Mesothelial cell of epicardium (in vitro differentiated cells): ENCODE results near the gene GMPR2. TPM values are rescaled to one million over a fixed set of nuclear protein-coding genes. Genes with fewer than 3 reads are reported as not detected.
"Not testable (repeated sequence)": the region's sequence is repeated elsewhere in the genome, so short reads cannot be mapped to it uniquely, and the experiment has no call there.

Experiments
- DNase-seq, 2 experiments: peaks; one replicate each; pipeline ENCODE4 v3.0.0; 2021; ENCODE audit warnings: low spot score in 2 of 2; ENCODE audit not compliant: unreplicated experiment in 2 of 2
- H3K27ac Mint-ChIP-seq: 2 replicates; pipeline ENCODE4 v1.8.0; 2021; ENCODE audit warnings: mixed read lengths
- H3K27me3 Mint-ChIP-seq: 2 replicates; pipeline ENCODE4 v1.8.0; 2021; ENCODE audit warnings: low read depth, mixed read lengths
- H3K36me3 Mint-ChIP-seq: 2 replicates; pipeline ENCODE4 v1.8.0; 2021; ENCODE audit warnings: mixed read lengths
- H3K4me1 Mint-ChIP-seq: 2 replicates; pipeline ENCODE4 v1.8.0; 2021; ENCODE audit warnings: mixed read lengths
- H3K4me3 Mint-ChIP-seq: 2 replicates; pipeline ENCODE4 v1.8.0; 2021; ENCODE audit warnings: mild to moderate bottlenecking, moderate library complexity, mixed read lengths
- H3K9me3 Mint-ChIP-seq: 2 replicates; pipeline ENCODE4 v1.8.0; 2021; ENCODE audit warnings: mixed read lengths
- CTCF ChIP-seq: fragments of 200-600 bp; sonication (generic); IDR thresholded peaks from one replicate; pipeline ENCODE4 v1.5.0; 2021; ENCODE audit warnings: antibody characterized with exemption; ENCODE audit not compliant: unreplicated experiment
- total RNA-seq: library from RNA; stranded (reverse); gene quantifications from 3 replicates; pipeline ENCODE4 v1.2.1, GENCODE V29; 2021

The GMPR2 gene
- total RNA-seq, 1 donor from 2014 or later: 72.5 TPM

DNA sequence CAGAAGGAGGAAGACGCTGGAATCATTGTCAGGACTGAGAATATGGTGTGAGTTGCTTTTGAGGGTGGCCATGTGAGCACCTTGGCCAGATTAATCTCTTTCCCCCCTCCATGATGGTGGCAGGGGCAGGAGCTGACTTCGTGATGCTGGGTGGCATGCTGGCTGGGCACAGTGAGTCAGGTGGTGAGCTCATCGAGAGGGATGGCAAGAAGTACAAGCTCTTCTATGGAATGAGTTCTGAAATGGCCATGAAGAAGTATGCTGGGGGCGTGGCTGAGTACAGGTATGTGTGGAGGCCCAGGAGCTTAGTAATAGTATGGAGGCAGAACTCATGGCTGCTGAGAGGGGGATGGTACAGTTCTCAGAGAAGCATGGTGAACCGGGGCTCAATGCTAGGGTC, 5.4 kb downstream of the GMPR2 start:
- Mint-ChIP-seq H3K36me3 (peaks cover 29% of the 10 kb centered on the region), H3K27ac (peak overlapping the region; percentile 51), H3K27me3 (no peaks in the 10 kb centered on the region), H3K4me1 (peaks cover 46% of the 10 kb centered on the region), H3K9me3 (no peaks in the 10 kb centered on the region), H3K4me3 (no peak overlapping the region)
- no peak for TF ChIP-seq CTCF
- no peak for DNase-seq

- Mint-ChIP-seq H3K27me3 (no peaks in the 10 kb centered on the region), H3K4me1 (peaks cover 43% of the 10 kb centered on the region), H3K4me3 (no peak overlapping the region), H3K27ac (peak overlapping the region; percentile 51), H3K9me3 (no peaks in the 10 kb centered on the region), H3K36me3 (peaks cover 29% of the 10 kb centered on the region)
- DNase-seq: no peak
- TF ChIP-seq CTCF: no peak
Observed at GRCh38 chr14:24238527-24239037, 5.9 kb downstream of the GMPR2 start.

- Mint-ChIP-seq H3K4me3 (peak overlapping the region; percentile 93), H3K9me3 (no peaks in the 10 kb centered on the region), H3K4me1 (peaks cover 34% of the 10 kb centered on the region), H3K27me3 (no peaks in the 10 kb centered on the region), H3K36me3 (peaks cover 29% of the 10 kb centered on the region), H3K27ac (no peak overlapping the region)
- no peak for TF ChIP-seq CTCF
- no peak for DNase-seq
Observed at GRCh38 chr14:24240110-24240918, 7.6 kb downstream of the GMPR2 start.

DNA sequence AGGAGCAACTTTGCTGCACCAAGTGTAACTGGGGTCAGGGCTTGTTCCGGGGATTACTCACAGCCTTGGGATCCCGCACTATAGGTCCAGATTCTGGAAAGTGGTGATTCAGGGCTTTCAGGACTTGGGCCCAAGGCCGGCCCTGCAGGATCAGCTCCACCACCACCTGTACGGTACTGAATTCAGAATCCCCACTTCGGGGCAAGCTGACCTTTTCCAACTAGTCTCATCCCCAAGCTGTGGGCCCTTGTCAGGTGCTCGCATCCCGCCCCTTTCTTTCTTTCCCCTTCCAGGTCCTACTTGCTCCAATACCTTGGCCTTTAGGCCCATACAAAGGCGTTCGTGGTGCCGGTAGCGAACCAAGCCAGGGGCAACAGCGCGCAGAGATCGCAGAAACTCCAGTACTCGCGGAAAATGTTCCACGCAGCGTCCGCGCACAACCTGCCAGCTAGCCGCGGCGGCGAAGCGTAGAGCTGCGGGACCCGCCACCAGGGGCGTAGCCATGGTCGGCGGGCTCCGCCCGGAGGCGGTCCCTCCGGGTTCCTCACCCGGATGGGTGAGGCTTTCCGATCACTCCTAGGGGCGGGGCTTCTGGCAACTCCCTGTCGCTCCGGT, 9.2 kb downstream of the GMPR2 start:
- H3K4me1 Mint-ChIP-seq: peaks cover 32% of the 10 kb centered on the region
- peak overlapping the region; percentile 100 for H3K27ac Mint-ChIP-seq
- H3K36me3 Mint-ChIP-seq: peaks cover 18% of the 10 kb centered on the region
- H3K27me3 Mint-ChIP-seq: no peaks in the 10 kb centered on the region
- DNase-seq: peak; percentile 91 to 94
- peak overlapping the region; percentile 93 for H3K4me3 Mint-ChIP-seq
- no peaks in the 10 kb centered on the region for H3K9me3 Mint-ChIP-seq
- peak; percentile 68 for TF ChIP-seq CTCF

- H3K4me3 Mint-ChIP-seq: peak overlapping the region; percentile 93
- H3K36me3 Mint-ChIP-seq: peaks cover 7% of the 10 kb centered on the region
- no peaks in the 10 kb centered on the region for H3K27me3 Mint-ChIP-seq
- H3K27ac Mint-ChIP-seq: peak overlapping the region; percentile 100
- peaks cover 26% of the 10 kb centered on the region for H3K4me1 Mint-ChIP-seq
- TF ChIP-seq CTCF: no peak
- DNase-seq: no peak
- H3K9me3 Mint-ChIP-seq: no peaks in the 10 kb centered on the region
Observed at GRCh38 chr14:24243336-24243836, 10.7 kb downstream of the GMPR2 start.

DNA sequence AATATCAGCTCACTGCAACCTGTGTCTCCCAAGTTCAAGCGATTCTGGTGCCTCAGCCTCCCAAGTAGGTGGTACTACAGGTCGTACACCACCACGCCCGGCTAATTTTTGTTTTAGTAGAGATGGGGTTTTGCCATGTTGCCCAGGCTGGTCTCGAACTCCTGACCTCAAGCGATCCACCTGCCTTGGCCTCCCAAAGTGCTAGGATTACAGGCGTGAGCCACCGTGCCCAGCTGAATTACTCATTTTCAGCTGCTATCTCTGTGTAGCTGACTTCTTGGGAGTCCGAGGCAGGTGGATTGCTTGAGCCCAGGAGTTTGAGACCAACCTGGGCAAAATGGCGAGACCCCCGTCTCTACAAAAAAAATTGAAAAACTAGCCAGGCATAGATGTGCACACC, 12.6 kb downstream of the GMPR2 start:
- not testable (repeated sequence) for H3K9me3 Mint-ChIP-seq

More for the DNA sequence above, 12.6 kb downstream of the GMPR2 start:
- H3K4me3 Mint-ChIP-seq, H3K27me3 Mint-ChIP-seq, H3K36me3 Mint-ChIP-seq, DNase-seq, H3K27ac Mint-ChIP-seq: not testable (repeated sequence)
- H3K4me1 Mint-ChIP-seq: peaks cover 20% of the 10 kb centered on the region
